Adipose tissue (tissue), 3 donors: ENCODE measurements around the gene SNX20. TPM values are rescaled to one million over a fixed set of nuclear protein-coding genes. Genes with fewer than 3 reads are reported as not detected.

Experiments
- H3K27ac ChIP-seq: one replicate; pipeline ENCODE4 v1.5.1; 2013; ENCODE audit warnings: low read depth, low read length
- WGBS, 3 donors: extraction: QIAGEN DNeasy Blood & Tissue Kit; methylation state at CpG; one replicate each; pipeline ENCODE4 v1.1.7; 2013; 5-methylcytosine and 5-hydroxymethylcytosine counted together
- polyA plus RNA-seq, 3 donors: library from polyadenylated mRNA; stranded (reverse); fragments of 200-250 nt; gene quantifications; one replicate each; pipeline ENCODE4 v1.2.3, GENCODE V29; 2013
- donor health status: healthy with polysubstance abuse.
- donor health status: Bipolar disorder and iron deficiency.
- donor health status: healthy.

The SNX20 gene
- polyA plus RNA-seq, 3 donors, result 0.35 to 3.8 (median 1.8) TPM

DNA sequence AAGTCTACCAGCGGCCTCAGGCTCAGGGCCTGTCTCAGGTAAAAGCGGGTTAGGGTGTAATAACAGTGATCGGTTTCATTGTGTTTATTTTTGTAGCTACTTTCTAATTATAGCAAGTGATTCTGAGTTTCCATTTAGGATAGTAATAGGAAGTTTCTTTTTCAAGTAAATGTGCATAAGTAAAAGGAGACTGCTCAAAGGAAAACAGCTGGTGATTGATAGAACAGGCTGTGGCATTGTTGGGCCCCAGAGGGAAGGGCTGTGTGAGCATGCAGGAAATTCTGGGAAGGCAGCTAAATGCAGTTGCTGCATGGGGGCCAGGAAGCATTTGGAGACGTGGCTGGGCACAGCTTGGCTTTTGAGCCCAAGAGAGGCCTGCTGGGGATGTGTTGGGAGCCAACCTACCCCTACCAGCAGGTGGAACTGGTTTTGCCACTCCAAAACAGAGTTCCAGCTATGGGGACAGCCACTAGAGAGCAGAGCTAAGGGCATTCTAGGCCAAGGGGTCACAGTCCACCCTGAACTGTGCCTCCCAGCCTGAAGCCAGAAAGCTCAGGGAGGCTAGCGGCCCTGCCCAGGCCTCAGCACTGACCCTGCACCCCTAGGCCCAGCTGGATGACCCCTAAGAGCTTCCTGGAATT is 12.6 kb downstream of the SNX20 start:
- WGBS, 3 donors, result 54 to 64% (median 61%) methylated on average over 5 of the region's 5 CpGs
- H3K27ac ChIP-seq, result no peak overlapping the region

DNA sequence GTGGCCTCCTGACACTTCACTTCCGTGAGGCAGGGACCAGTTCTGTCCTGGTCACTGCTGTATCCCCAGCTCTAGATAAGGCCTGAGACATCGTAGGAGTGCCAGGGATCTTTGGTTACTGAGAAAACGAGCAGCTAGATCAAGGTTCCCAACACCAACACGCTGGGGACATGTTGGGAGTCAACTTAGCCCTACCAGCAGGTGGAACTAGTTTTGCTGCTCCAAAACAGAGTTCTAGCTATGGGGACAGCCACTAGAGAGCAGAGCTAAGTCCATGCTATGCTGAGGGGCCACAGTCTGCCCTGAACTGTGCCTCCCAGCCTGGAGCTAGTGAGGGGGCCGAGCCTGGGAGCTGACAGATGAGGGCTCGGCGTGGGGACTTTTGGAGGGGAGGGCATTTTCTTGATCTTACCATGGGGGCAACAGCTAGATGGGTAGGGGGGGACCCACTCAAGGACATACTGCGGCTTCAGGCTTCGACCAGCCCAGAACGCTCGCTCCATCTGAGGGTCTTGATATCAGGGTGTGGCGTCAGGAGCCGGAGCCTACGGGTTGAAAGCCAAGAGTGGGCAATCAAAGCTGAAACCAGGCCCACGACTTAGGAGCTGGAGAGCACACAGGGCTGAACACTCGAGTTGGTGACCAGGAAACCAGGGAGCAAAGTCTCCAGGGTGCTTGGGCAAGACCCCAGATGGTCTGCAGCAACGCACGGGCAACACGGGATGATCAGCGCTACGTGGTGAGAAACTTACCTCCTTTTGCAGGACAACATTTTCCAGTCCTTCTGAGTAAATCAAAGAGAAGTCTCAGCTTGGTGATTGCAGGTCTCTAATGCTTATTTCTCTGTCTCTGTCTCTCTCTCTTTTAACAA is 13.4 kb downstream of the SNX20 start:
- WGBS, 3 donors, result 86 to 88% (median 86%) methylated on average over 21 of the region's 21 CpGs
- H3K27ac ChIP-seq, result no peak overlapping the region

DNA sequence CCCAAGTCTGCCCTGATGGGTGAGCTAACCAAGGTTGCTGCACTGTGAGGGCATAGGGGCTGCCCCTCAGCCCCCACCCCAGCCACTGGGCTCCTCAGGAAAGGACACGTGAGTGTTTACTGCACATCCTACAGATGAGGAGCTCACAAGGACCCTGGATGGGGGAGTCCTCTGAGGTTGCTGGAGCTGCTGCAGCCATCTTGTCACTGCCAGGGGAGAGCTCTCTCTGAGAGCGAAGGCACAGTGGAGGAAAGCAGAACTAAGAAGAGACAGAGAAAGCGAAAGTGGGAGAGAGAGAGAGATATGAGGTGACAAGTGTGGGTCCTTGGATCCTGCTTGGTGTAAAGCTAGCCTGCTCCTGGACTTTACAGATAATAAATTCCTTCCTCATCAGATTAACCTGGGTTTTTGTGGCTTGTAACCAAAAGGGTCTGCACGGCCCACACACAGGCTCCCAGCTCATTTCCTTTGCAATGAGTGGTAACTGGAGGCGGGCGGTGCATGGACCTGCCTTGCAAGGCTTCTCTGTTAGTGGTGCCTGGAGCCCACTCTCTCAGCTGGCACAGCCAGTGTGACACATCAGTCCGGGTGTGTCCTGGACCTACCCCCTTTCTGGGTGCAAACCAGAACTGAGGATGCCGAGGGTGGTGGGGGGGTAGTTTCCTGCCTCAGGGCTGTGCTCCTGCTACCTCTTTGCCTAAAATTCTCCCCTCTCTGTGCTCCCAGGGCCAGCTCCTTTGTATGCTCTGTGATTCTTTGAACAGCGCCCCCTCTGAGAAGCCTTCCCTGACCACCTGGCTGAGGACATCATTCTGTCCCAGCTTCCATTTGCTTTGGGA is 14.2 kb downstream of the SNX20 start:
- WGBS, 3 donors, result 45 to 81% (median 61%) methylated on average over 9 of the region's 9 CpGs
- H3K27ac ChIP-seq, result no peak overlapping the region

DNA sequence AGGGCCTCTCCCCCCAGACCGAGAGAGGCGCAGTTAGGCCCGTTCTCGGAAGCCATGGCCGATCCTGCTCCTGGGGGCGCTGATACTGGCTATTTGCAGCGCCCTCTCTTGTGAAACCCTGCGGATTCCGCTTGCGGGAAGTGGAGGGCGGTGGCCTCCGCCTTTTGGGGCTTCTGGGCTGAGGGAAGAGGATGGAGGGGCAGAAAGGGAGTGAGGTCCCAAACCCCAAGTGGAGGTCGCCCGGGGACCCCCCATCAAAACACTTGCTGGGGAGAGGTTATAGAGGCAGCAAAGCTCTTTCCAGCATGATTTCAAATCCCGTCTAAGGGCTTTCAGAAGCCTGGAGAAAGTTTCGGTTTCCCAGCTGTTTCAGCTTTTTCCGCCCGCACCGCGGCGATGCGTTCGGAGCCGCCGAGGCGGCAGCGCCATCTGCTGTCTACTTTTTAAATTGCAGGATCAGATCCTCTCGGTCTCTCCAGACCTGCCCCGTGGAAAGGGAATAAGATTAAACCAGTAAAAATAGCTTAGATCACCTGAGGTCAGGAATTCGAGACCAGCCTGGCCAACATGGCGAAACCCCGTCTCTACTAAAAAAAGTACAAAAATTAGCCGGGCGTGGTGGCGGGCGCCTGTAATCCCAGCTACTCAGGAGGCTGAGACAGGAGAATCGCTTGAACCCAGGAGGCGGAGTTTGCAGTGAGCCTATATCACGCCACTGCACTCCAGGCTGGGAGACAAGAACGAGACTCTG is 15.8 kb downstream of the SNX20 start:
- WGBS, 3 donors, result 13 to 19% (median 14%) methylated on average over 40 of the region's 40 CpGs
- no peak overlapping the region for H3K27ac ChIP-seq

DNA sequence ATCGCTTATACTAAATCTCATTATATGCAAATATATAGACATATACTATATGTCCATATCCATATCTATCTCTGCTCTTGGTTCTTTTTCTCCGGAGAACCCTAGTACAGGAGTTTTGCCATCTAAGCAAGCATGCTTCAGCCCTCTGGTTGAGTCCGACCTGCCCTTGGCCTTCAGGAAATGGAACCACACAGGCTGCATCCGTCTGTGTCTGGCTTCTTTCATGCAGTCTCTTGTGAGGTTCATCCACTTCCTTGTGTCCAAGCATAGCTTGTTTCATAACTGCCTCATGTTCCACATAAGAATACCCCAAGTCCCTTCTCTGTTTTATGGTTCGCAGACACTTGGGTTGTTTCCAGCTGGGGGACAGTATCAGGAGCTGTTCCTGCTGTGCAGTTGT is 16.8 kb downstream of the SNX20 start:
- WGBS, 3 donors, result 69 to 91% (median 73%) methylated on average over 5 of the region's 5 CpGs
- H3K27ac ChIP-seq, result no peak overlapping the region

DNA sequence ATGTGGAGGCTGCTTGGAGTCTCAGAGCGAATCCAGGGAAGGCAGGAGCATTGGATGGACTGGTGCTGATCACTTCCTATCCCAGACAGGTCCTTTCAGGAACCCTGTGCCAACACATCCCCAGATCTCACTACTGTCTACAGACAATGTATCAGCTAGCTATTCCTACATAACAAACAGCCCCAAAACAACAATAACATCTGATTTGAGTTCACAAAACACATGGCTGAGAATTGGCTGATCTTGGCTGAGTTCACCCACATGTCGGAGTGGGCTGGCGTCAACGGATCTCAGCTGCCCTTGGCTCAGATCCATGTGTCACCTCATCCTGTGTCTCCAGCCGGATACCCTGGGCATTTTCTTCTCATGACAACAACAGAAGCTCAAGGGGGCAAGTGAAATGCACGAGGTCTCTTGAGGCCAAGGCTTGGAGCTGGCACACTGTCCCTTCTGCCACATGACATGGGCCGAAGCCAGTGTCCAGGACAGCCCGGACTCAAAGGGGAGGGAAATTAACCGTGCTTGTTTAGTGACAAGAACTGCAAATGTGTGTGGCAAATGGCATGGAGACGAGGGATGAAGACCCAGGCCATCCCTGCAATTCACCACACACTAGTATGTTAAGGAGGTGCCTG is 18.7 kb downstream of the SNX20 start:
- H3K27ac ChIP-seq, result no peak overlapping the region
- WGBS, 3 donors, result 65 to 95% (median 89%) methylated on average over 10 of the region's 10 CpGs

DNA sequence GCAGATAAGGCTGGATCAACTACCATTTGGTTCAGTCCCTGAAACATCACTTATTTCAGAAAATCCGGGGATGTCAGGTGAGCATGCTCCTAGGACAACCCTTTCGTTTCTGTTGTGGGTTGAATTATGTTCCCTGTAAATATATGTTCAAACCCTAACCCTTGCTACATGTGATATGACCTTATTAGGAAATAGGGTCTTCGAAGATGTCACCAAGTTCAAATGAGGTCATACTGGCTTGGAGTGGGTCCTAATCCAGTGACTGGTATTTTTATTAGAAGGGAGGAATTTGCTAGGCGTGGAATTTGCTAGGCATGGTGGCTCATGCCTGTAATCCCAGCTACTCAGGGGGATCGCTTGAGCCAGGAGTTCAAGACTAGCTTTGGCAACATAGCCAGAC is 21.3 kb downstream of the SNX20 start:
- 83 to 90% (median 83%) methylated on average over 5 of the region's 5 CpGs for WGBS, 3 donors
- H3K27ac ChIP-seq, result no peak overlapping the region

DNA sequence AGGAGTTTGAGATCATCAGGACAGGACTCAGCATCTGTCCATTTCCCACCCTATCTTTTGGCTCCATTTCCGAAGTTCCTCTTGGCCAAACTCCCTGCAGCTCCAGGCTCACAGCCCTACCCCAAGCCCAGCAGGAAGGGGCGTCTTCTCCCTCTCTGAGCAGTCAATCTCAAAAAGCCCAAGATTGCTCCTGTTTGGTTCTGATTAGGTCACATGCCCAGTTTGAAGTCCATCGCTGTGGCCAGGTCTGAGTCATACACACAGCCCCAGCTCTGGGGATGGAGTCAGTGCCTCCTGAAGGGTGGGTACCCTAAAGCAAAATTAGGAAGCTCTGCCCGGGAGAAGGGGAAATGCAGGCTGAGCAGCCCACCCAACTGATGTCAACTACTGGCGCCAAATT is 23.9 kb downstream of the SNX20 start:
- WGBS, 3 donors, result 43 to 52% (median 49%) methylated on average over 5 of the region's 5 CpGs
- H3K27ac ChIP-seq, result no peak overlapping the region

DNA sequence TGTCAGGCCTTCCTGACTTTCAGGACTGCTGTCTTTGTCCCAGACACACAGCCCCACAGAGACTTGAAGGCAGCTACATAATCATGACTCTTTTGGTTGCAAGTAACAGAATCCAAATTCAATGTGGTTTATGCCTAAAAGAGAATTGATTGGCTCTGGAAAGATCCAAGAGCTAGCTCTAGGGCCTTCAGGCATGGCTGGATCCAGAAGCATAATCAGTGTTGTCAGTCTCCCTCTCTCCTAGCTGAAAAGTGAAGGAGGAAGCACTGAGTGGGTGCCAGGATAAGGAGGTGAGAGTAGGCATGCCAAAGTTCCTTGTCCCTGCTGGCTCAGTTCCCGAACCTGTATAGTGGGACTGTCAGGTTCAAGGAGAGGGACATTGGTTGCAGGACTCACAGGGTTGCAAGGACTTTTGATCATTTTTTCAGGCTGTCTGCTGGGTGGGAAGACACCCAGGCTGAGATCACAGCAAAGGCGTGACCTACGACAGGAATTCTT is 25.5 kb downstream of the SNX20 start:
- no peak overlapping the region for H3K27ac ChIP-seq
- 54 to 96% (median 95%) methylated on average over 3 of the region's 3 CpGs for WGBS, 3 donors

DNA sequence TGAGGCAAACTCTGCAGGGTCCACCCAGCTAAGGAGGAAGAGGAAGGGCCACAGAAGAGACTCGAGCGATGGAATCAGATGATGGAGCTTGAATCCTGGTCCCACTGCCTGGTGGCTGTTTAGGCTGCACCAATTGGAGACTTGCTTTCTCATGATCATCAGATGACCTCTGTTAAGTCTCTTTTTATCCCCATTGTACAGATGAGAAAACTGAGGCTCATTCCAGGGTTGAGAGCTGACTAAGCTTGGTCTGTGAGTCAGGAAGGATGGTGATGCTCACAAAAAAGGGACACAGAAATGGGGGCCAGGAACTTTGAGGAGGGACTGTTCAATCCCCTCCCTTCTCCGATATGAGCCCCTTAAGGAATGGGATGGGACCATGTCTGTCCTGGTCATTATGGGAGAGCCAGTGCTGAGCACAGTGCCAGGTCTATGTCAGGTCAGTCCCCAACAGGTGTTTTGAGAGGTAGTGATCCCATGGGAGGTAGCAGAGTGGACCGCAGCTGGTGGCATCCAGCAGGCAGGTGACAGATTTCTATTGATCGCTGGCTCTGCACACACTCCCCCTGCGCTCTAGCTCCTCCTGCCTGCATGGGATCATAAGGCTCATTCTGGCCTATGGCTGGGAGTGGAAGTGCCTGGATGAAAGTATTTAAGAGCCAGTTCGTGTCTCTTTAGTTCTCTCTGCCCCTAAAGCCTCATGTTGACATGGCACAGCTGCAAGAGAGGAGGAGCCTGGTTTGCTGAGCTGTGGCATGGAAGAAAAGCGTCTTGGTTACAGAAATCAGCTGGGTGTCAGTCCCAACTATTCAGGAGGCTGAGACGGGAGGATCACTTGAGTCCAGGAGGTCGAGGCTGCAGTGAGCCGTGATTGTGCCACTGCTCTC is 27.2 kb downstream of the SNX20 start:
- H3K27ac ChIP-seq, result no peak overlapping the region
- WGBS, 3 donors, result 47 to 87% (median 85%) methylated on average over 11 of the region's 11 CpGs

DNA sequence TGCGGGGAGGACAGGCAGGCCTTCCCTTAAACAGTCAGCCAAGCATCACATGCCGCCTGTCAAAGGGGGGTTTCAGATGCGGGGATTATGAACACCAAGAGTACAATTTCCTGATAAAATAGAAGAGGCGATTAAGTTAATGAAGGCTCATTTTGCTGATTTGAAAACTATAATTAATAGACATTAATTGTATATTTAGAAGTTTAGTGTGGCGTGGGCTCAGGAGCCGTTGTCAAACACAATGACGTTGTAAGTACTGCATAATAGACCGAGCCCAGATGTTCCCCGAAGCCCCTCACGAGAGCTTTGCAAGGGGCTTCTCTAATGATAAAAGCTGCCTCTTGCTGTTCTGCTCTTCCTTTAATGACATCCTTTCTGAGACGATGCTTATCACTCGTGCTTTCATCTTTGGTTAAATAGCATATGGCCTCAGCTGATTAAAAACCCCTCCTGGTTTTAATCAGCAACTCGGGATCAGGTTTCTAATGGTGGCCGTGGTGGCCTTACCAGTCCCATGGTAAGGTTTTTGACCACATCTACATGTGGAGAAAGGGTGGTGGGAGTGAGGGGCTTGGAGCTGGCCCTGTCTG is 28.2 kb downstream of the SNX20 start:
- WGBS, 3 donors, result 69 to 79% (median 73%) methylated on average over 14 of the region's 14 CpGs
- no peak overlapping the region for H3K27ac ChIP-seq

DNA sequence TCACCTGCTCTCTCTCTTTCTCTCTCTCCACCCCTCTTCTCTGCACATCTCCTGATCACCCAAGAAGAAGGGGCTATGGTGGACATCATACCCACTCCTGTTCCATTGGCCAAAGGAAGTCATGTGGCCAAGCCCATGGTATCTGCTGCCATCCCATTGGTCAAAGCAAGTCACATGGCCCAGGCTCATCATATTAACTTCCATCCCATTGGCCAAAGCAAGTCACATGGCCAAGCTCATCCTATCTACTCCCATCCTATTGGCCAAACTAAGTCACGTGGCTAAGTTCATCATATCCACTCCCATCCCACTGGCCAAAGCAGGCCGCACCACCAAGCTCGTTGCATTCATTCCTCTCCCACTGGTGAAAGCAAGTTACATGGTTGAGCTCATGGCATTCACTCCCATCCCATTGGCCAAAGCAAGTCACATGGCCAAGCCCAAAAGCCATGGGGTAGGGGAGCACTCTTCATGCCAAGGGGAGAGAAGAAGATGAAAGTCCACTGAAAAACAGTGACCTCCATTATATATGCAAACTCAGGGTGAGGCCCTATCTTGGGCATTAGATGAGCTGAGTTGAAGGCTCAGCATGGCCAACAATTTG is 29.2 kb downstream of the SNX20 start:
- no peak overlapping the region for H3K27ac ChIP-seq
- WGBS, 3 donors, result 97 to 99% (median 99%) methylated on average over 3 of the region's 3 CpGs

DNA sequence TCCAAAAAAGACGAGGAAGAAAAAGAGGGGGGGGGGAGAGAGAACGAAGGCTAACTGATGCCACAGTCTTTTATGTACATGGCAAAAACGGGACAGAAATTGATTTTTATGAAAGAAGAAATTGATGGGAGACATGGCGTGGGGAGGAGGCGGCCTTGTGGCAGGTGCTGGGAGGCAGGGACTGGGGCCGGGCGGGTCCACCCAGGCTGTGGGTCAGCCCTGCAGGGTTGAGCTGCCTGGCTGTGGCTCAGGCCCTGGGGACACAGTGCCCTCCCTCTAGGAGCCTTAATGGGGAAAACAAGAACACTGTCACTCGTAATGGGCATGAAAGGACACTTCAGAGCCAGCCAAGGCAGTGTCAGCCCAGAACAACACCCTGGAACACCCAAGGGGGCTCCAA is 34.8 kb downstream of the SNX20 start:
- 79 to 80% (median 79%) methylated on average over 8 of the region's 8 CpGs for WGBS, 3 donors

DNA sequence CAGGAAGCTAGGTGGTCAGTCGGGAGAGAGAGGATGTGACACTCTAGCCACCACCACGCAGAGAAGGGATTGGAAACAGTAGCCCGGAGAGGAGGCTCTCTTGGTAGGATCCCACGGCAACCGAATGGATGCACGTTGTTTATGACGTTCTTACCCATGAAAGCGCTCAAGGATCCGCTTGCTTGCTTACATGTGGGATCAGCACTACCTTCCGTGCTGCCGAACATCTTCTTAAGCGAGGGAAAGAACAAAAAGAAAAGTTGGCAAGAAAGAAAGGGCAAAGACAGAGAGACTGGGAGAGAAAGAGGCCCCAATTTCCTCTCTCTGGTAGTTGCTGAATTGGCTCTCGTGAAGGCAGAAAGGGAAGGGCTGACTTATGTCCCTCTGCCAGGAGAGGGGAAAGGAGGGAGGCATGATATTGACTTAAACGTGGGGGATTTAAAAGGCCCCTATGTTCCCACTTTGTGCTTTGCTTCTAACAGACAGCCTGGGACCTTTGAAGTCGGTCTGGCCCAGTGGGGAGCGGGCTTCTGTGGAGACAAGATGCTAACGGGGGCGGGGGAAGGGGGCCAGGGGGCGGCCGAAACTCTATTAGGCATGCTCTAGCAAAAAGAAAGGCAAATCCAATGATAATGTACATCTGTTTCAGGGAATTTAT is 35.4 kb downstream of the SNX20 start:
- H3K27ac ChIP-seq, result no peak overlapping the region
- 67 to 80% (median 70%) methylated on average over 20 of the region's 20 CpGs for WGBS, 3 donors

More for the DNA sequence above, 34.8 kb downstream of the SNX20 start:
- no peak overlapping the region for H3K27ac ChIP-seq

DNA sequence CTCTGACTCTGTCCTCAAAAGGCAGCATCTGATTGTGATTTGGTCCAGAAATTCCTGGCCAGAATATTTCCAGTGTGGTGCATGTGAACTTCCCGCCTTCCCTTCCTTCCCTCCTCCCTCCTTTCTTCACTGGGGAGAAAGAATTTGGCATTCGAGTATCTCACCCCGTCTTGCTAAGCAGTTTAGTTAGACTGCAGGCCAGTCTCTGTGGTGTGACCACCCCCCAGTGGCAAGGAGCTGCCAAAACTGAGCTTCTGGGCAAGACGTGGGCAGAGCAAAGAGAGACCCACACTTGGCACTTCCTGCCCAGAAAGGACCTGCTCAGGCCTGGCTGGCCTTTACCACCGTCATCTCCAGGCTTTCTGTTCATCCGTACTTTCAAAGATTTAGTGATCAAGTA is 36.4 kb downstream of the SNX20 start:
- 36 to 53% (median 40%) methylated on average over 6 of the region's 6 CpGs for WGBS, 3 donors
- no peak overlapping the region for H3K27ac ChIP-seq

DNA sequence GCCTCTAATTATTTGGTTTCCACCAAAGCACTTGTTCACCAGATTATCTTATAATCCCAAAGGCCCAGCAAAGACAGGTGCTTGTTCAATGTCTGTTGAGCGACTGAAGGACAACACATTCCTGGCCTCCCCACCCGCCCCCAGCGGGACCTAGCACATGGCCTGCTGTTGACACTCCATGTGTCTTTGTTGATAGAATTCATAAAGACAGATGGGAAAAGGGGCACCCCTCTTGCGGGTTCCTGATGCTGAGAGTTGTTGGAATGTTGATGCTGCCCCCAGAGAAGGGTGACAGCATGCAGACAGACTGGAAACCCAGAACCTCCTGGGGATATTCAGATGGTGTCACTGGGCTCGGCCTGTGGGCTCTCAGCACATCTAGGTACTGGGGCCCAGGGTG is 36.9 kb downstream of the SNX20 start:
- WGBS, 3 donors, result 86 to 93% (median 90%) methylated on average over 5 of the region's 5 CpGs
- no peak overlapping the region for H3K27ac ChIP-seq
